Non-pigmented ciliary epithelial cell (primary cell): ENCODE measurements around the gene DHFR.
"Not testable (repeated sequence)": the region's sequence is repeated elsewhere in the genome, so short reads cannot be mapped to it uniquely, and the experiment has no call there.

Experiments used
- DNase-seq: peaks from one replicate; pipeline ENCODE4 v3.0.0-alpha.2; 2010; ENCODE audit warnings: low read depth

DHFR gene

GRCh38 chr5:80592761-80593160 is 62.0 kb downstream of the DHFR start:
- DNase-seq, result no peak

- no peak for DNase-seq
These were observed 62.7 kb downstream of the DHFR start for GRCh38 chr5:80592105-80592504.

GRCh38 chr5:80591352-80591751 is 63.4 kb downstream of the DHFR start:
- DNase-seq, result no peak

- no peak for DNase-seq
These were observed 64.0 kb downstream of the DHFR start for GRCh38 chr5:80590766-80591165.

GRCh38 chr5:80588858-80589540 is 65.8 kb downstream of the DHFR start:
- no peak for DNase-seq

- no peak for DNase-seq
These were observed 70.0 kb downstream of the DHFR start for GRCh38 chr5:80584770-80585169.

- DNase-seq, result not testable (repeated sequence)
These were observed 74.5 kb downstream of the DHFR start for GRCh38 chr5:80580291-80580690.

- DNase-seq, result no peak
These were observed 75.7 kb downstream of the DHFR start for GRCh38 chr5:80579050-80579449.

GRCh38 chr5:80577707-80578106 is 77.1 kb downstream of the DHFR start:
- no peak for DNase-seq

GRCh38 chr5:80576383-80576782 is 78.4 kb downstream of the DHFR start:
- DNase-seq, result no peak
